Dedifferentiated amniotic fluid mesenchymal stem cell (primary cell): ENCODE results near the gene ZBTB46.
"Not testable (repeated sequence)": the region's sequence is repeated elsewhere in the genome, so short reads cannot be mapped to it uniquely, and the experiment has no call there.

Experiments used
- DNase-seq: peaks from one replicate; pipeline ENCODE4 v3.0.0-alpha.2; 2016; ENCODE audit errors: extremely low spot score

The ZBTB46 gene

DNA sequence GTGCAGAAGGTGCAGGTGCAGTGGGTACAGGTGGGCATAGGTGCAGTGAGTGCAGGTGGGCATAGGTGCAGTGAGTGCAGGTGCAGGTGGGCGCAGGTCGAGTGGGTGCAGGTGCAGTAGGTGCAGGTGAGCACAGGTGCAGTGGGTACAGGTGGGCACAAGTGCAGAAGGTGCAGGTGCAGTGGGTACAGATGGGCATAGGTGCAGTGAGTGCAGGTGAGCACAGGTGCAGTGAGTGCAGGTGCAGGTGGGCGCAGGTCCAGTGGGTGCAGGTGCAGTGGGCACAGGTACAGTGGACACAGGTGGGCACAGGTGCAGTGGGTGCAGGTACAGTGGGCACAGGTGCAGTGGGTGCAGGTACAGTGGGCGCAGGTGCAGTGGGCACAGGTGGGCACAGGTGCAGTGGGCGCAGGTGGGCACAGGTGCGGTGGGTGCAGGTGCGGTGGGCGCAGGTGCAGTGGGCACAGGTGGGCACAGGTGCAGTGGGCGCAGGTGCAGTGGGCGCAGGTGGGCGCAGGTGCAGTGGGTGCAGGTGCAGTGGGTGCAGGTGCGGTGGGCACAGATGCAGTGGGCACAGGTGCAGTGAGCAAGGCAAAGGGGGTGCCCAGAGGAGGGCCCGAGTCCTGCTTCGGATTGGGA is 15.3 kb downstream of the ZBTB46 start:
- no peak for DNase-seq

DNA sequence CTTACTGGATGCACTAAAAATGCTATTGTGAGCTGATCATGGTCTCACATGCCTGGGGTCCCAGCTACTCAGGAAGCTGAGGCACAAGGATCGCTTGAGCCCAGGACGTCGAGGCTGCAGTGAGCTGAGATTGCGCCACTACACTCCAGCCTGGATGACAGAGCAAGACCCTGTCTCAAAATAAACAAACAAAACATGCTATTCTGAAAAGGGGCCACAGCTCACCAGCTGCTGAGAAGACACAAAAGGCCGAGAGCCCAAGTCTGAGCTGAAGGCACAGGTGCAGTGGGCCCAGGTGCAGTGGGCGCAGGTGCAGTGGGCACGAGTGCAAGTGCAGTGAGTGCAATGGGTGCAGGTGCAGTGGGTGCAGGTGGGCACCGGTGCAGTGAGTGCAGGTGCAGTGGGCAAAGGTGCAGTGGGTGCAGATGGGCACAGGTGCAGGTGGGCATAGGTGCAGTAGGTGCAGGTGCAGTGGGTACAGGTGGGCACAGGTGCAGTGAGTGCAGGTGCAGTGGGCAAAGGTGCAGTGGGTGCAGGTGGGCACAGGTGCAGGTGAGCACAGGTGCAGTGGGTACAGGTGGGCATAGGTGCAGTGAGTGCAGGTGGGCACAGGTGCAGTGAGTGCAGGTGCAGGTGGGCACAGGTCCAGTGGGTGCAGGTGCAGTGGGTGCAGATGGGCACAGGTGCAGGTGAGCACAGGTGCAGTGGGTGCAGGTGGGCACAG is 16.0 kb downstream of the ZBTB46 start:
- DNase-seq, result no peak

DNA sequence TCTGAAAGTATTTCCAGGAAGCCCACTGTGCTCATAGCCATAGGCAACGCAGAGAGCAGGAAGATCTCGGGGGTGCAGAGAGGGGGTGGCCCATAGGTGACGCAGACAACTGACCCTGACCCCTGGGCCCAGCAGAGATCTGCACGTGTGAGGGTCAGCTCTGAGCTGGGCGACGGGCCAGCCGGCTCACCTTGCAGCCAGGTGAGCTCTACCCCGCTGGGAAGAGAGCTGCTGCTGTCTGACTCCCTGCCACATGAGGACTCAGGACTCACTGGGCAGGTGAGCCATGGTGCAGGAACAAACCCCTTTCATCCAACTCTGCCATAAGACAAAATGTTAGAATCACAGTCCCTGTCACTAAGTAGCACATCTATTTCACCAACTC is 19.6 kb downstream of the ZBTB46 start:
- DNase-seq, result no peak

DNA sequence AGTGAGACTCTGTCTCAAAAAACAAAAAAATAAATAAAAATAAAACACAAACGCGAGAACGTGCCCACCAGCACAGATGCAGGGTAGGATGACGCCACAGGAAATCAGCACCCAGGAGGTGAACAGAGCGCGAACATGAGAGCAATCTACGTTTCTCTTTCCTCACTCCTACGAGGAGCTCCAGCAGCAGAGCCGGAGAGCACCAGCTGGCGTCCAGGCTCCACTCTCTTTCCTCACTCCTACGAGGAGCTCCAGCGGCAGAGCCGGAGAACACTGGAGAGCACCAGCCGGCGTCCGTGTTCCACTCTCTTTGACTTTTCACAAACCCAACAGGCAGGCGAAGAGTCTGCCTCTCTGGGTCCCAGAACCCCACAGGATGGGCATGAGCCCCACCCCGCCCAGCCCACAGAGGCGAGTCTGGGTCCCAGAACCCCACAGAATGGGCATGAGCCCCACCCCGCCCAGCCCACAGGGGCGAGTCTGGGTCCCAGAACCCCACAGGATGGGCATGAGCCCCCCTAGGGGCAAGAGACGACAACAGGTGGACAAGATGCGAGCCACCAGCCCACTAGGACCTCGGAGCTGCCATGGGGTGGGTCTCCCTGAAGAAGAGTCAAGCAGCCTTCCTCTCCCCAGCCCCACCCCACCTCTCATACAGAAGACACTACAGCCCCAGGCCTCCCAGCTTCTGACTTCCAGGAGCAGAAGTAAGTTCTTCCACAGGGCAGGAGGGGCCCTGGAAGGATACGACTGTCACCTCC is 20.2 kb downstream of the ZBTB46 start:
- no peak for DNase-seq

DNA sequence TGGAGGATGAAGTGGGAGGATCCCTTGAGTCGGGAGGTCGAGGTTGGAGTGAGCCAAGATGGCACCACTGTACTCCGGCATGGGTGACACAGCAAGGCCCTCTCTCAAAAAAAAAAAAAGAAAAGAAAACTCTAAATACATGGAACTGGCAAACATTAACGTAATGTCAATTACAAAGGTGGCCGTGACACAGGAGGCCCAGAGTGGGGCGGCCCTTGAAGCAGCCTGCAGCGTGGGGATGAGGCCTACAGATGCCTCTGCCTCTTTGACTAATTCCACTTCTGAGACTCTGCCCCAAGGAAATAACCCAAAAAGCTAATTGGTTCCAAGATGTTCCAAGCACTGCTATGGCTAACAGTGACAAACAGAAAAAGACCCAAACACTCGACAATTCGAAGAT is 21.2 kb downstream of the ZBTB46 start:
- no peak for DNase-seq

DNA sequence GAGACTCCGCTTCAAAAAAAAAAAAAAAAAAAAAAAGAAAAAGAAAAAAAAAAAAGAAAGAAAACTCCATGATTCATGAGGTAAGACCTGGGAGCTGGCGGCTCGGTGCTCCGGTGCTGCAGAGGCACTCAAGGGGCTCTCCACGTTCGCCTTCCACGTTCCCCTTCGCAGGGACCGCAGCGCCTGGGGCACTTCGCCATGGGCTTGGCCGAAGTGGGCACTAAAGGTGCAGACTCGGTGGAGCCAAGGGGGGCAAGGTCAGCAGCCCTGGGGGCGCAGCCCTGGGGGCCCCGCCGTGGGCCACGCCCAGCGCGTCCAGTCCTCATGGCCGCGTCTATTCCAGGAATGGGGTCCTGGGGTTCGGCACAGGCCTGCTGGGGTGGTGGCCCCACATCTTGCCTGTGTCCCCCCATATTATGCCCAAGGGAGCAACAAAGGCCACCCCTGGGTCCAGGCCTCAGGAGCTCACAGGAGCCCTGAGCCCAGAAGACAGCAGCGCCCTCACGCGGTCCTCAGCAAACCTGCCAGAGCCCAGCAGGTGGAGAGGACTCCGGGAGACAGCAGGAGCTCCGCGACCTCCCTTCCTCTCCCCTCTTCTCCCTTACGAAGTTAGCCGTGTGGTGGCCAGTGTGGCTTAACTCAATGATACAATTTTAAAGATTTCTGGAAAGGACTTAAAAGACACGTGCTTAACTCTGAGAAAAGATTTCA is 21.9 kb downstream of the ZBTB46 start:
- no peak for DNase-seq

DNA sequence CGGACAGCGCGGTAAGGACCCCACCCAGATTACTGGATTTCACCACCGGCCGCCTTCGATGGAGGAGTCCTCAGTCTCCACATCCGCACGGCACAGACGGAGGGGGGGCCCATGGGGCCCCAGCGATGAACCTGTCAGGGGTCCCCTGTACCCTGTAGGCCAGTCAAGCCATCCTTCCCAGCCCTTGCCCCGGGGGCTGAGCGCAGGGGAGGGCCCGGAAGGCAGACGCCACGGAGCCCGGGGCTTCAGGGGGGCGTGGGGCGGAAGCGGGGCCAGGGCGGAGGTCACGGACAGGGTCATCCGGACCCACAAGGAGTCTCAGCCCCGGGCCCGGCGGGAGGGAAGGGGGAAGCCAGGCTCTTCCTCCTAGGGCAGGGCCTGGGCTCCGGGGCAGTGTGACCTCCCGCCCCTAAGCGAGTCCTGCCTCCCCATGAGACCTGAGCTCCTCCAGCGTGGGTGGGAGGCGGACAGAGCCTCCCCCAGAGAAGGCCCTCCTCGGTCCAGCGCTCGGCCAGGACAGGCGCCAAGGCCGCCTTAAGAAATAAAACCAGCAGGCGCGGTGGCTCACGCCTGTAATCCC is 22.8 kb downstream of the ZBTB46 start:
- no peak for DNase-seq

DNA sequence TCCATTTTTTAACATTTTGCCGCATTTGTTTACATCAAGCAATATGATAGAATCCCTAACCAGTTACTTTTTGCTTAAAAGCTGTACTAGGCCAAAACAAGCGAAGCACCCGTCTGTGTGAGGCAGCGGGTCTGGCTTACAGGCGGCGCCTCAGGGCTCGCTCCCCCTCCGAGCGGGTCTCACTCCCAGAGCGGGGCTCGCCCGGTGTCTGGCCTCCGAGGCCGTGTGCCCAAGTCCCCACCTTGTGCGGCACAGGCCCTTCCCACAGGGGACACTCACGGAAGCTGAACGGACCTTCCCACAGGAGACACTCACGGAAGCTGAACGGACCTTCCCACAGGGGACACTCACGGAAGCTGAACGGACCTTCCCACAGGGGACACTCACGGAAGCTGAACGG is 23.4 kb downstream of the ZBTB46 start:
- no peak for DNase-seq

DNA sequence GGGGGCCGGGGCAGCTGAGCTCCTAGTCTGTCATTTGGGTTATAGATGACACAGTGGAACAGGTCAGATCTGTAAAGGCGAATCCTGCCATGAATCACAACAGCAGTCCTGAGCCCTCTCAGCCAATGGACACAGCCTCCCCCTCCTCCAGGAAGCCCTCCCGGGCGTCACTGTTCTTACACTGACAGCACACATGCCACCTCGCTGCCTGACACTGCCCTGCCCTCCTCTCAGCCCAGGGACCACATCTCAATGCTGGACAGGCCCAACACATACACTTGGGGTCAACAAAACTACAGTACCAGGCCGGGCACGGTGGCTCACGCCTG is 26.8 kb downstream of the ZBTB46 start:
- no peak for DNase-seq

DNA sequence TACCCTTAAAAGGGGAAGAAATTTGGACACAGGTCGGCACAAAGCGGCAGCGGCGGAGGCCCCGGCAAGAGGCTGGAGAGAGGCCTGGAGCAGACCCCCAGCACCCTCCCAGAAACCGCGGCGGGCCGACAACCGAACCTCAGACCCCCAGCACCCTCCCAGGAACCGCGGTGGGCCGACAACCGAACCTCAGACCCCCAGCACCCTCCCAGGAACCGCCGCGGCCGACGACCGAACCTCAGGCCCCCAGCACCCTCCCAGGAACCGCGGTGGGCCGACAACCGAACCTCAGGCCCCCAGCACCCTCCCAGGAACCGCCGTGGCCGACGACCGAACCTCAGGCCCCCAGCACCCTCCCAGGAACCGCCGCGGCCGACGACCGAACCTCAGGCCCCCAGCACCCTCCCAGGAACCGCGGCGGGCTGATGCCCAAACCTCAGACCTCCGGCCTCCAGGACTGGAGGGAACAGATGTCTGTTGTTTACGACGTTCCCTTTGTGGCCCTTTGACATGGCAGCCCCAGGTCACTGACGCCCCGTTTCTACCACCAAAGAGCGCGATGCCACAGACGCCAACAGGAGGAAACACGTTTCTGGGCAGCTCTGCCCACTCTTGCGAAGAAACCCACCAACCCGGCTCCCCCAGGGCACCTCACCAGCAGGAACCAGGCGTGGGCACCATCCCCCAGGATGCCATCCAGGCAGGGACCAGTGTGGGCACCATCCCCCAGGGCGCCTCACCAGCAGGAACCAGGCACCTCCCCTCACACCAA is 28.4 kb downstream of the ZBTB46 start:
- no peak for DNase-seq

DNA sequence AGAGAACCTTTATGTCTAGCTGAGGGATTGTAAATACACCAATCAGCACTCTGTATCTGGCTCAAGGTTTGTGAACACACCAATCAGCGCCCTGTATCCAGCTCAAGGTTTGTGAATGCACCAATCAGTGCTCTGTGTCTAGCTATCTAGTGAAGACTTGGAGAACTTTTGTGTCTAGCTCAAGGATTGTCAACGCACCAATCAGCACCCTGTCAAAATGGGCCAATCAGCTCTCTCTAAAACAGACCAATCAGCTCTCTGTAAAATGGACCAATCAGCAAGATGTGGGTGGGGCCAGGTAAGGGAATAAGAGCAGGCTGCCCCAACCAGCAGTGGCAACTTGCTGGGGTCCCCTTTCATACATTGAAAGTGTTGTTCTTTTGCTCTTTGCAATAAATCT is 29.9 kb downstream of the ZBTB46 start:
- DNase-seq, result not testable (repeated sequence)

DNA sequence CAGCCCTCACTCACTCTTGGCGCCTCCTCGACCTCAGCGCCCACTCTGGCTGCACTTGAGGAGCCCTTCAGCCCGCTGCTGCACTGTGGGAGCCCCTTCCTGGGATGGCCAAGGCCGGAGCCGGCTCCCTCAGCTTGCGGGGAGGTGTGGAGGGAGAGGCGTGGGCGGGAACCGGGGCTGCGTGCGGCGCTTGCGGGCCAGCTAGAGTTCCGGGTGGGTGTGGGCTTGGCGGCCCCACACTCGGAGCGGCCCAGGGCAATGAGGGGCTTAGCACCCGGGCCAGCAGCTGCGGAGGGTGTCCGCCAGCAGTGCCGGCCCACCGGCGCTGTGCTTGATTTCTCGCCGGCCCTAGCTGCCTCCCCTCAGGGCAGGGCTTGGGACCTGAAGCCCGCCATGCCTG is 30.7 kb downstream of the ZBTB46 start:
- DNase-seq, result not testable (repeated sequence)

DNA sequence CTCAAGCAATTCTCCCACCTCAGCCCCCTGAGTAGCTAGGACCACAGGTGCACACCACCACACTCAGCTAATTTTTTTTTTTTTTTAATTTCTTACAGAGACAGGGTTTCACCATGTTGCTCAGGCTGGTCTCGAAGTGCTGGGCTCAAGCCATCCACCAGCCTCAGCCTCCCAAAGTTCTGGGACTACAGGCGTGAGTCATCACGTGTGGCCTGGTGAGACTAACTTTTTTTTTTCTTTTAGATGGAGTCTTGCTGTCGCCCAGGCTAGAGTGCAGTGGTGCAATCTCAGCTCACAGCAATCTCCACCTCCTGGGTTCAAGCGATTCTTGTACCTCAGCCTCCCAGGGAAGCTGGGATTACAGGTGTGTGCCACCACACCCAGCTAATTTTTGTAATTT is 31.9 kb downstream of the ZBTB46 start:
- DNase-seq, result not testable (repeated sequence)

DNA sequence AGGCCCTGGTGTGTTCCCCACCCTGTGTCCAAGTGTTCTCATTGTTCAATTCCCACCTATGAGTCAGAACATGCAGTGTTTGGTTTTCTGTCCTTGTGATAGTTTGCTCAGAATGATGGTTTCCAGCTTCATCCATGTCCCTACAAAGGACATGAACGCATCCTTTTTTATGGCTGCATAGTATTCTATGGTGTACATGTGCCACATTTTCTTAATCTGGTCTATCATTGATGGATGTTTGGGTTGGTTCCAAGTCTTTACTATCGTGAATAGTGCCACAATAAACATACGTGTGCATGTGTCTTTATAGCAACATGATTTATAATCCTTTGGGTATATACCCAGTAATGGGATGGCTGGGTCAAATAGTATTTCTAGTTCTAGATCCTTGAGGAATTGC is 33.9 kb downstream of the ZBTB46 start:
- DNase-seq, result not testable (repeated sequence)

DNA sequence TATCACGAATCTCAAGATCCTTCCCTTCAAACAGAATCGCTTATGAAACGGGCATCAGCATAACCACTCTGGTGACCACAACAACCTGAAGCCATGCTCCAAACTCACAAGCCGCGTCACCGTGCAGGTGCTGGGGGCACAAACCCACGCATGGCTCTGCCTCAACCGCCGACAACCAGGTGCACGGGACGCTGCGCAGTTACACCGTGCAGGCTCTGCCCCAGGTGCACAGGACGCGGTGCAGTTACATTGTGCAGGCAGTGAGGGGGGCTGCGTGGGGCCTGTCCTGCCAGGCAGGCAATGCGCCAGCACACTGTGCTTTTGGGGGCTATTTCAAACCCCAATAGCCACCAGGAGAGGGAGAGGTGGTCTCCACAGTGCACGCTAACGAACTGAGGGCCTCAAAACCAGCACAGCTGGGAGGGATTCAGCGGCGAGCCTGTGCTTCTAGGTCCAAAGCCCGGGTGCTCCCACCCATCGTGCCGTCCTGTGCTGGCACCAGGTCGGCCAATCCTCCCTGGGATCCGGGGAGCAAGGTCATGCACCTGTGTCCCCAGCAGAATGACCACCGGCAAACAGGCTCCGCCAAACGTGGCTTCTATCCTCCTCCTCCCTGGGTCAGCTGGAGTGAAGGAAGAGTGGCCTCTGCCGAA is 35.8 kb downstream of the ZBTB46 start:
- DNase-seq, result no peak

DNA sequence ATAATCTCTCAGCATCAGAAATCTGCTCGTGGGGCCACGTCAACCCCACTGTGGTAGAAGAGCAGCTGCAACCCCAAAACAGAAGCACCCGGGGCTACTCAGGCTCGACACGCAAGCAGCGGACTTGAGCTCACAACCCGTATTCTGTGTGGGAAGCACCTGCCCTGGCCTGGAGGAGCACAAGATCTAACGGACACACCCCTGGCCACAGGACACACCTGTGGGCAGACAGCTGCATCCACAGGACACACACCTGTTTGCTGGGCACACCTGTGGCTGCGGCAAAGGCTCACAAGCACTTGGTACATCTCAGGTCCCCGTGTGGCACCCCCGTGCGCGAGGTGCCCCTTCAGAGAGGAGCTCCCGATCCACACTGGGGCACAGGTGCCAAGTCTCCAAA is 36.5 kb downstream of the ZBTB46 start:
- no peak for DNase-seq

DNA sequence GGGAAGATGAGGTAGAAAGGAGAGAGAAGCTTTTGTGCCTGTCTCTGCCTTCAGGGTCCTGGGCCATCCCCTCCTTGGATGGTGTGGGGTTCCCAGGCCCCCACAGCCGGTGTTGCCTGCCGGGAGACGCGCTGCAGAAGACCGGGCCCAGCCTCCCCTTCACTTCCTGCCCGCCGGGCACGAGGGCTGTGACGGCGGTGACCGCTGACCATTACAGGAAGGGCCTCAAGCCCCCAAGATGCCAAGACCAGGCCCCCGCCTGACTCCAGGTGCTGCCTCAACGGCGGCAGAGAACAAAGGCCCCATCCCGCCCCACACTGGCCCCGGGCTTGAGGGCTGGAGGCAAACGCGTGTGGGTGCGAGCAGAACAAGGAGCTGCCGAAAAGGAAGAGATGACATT is 38.2 kb downstream of the ZBTB46 start:
- no peak for DNase-seq

DNA sequence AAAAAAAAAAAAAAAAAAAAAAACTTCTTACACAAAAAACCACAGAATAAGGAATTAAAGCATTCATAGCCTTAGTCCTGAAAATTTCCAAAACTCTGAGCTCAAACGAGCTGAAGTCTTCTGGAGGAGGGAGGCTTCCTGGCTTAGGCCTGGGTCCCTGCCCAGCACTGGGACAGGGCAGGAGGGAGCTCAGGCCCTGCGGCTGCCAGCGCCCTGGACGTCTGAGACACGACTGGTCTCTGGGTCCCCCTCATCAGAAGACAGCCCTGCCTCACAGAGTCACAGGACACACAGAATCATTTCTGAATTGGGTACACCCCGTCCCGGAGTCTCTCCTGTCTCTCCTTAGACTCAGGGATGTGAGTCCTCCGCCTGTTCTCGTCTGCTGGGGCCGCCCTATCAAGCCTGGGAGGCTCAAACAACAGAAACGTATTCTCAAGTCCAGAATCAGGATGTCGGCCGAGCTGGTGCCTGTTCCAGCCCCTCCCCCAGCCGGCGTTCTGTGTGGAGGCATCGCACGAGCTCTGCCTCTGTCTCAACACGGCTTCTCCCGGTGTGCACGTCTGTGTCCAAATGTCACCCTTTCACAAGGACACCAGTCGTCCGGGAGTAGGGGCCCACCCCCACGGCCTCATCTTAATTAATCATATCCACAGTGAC is 39.4 kb downstream of the ZBTB46 start:
- no peak for DNase-seq

DNA sequence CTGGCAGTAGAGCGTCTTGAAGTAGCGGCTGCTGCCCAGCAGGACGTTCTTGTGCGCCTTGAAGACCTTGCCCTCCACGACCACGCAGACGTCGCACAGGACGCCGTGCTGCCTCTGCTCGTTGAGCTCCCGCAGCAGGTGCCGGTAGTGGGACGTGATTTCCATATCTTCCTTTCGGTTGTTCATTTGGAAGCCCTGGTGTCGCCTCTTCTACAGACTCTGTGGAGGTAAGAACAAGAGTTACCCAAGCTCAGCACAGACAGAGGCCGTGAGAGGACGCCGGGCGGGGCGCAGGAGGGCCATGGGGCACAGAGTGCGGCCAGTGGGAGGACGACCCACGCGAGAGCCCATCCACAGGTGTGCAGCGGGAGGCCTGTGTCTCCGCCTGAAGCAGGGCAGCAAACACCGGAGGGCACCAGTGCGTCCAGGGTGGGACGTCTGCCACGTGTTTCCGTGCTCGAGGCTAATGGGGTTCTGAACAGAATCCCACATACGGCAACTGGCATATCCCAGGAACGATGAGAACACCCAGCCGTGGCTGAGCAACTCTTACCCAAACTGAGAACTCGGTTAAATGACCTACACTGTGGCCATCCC is 40.4 kb downstream of the ZBTB46 start:
- no peak for DNase-seq
